ENCODE data around the gene XK. TPM values are rescaled to one million over a fixed set of nuclear protein-coding genes. Genes with fewer than 3 reads are reported as not detected.

The XK gene
- total RNA-seq, 1 donor from 2014 or later = 2.2 TPM

GRCh38 chrX:37690119-37690518 is 4.5 kb downstream of the XK start:
- H3K9me3 ChIP-seq = no peaks in the 10 kb centered on the region
- ATAC-seq = no peak
- no peaks in the 10 kb centered on the region for H3K27me3 ChIP-seq (ENCODE audit: low read depth)
- no peak overlapping the region for H3K4me3 ChIP-seq
- no peak overlapping the region for H3K27ac ChIP-seq
- no peaks in the 10 kb centered on the region for H3K36me3 ChIP-seq
- TF ChIP-seq CTCF (IDR thresholded peaks at IDR 0.05) = no peak
- intact Hi-C loops (cut with DNase I) = no loop called here
- no peaks in the 10 kb centered on the region for H3K4me1 ChIP-seq
- DNase-seq = no peak

GRCh38 chrX:37692918-37693317 is 7.3 kb downstream of the XK start:
- no peak for DNase-seq
- Histone ChIP-seq H3K27me3 (ENCODE audit: low read depth) (no peaks in the 10 kb centered on the region), H3K27ac (no peak overlapping the region), H3K36me3 (no peaks in the 10 kb centered on the region), H3K9me3 (no peaks in the 10 kb centered on the region), H3K4me3 (no peak overlapping the region), H3K4me1 (no peaks in the 10 kb centered on the region)
- no peak for TF ChIP-seq CTCF (IDR thresholded peaks at IDR 0.05)
- intact Hi-C loops (cut with DNase I) = no loop called here
- no peak for ATAC-seq

- ATAC-seq = no peak
- no peaks in the 10 kb centered on the region for H3K27me3 ChIP-seq (ENCODE audit: low read depth)
- DNase-seq = no peak
- intact Hi-C loops (cut with DNase I) = no loop called here
- H3K4me3 ChIP-seq = no peak overlapping the region
- H3K27ac ChIP-seq = no peak overlapping the region
- no peaks in the 10 kb centered on the region for H3K4me1 ChIP-seq
- no peak for TF ChIP-seq CTCF (IDR thresholded peaks at IDR 0.05)
- no peaks in the 10 kb centered on the region for H3K36me3 ChIP-seq
- no peaks in the 10 kb centered on the region for H3K9me3 ChIP-seq
These were observed 11.7 kb downstream of the XK start for GRCh38 chrX:37697169-37697760.

- intact Hi-C loops (cut with DNase I) = no loop called here
These were observed 16.0 kb downstream of the XK start for GRCh38 chrX:37701588-37701987.

GRCh38 chrX:37711991-37712390 is 26.4 kb downstream of the XK start:
- Histone ChIP-seq H3K4me3 (no peak overlapping the region), H3K36me3 (no peaks in the 10 kb centered on the region), H3K27ac (no peak overlapping the region), H3K9me3 (no peaks in the 10 kb centered on the region), H3K4me1 (no peaks in the 10 kb centered on the region), H3K27me3 (ENCODE audit: low read depth) (no peaks in the 10 kb centered on the region)
- DNase-seq = no peak
- no peak for TF ChIP-seq CTCF (IDR thresholded peaks at IDR 0.05)
- no peak for ATAC-seq
- intact Hi-C loops (cut with DNase I) = no loop called here

More at GRCh38 chrX:37701588-37701987, 16.0 kb downstream of the XK start:
- no peak for ATAC-seq
- no peaks in the 10 kb centered on the region for H3K4me1 ChIP-seq
- no peak overlapping the region for H3K27ac ChIP-seq
- H3K4me3 ChIP-seq = no peak overlapping the region
- no peaks in the 10 kb centered on the region for H3K27me3 ChIP-seq (ENCODE audit: low read depth)
- no peaks in the 10 kb centered on the region for H3K9me3 ChIP-seq
- TF ChIP-seq CTCF (IDR thresholded peaks at IDR 0.05) = no peak
- no peaks in the 10 kb centered on the region for H3K36me3 ChIP-seq
- no peak for DNase-seq
